GM19438 (cell line): Measurements from ENCODE around the gene SIGLEC12.
A peak's percentile ranks its signal among the peaks of the same experiment; 100 is the strongest.
"Not testable (repeated sequence)": the region's sequence is repeated elsewhere in the genome, so short reads cannot be mapped to it uniquely, and the experiment has no call there.

ENCODE experiments used
- ATAC-seq: cut with Tn5 transposase; IDR thresholded peaks from one replicate; pipeline ENCODE4 v1.9.1; 2021; ENCODE audit warnings: low read depth; ENCODE audit not compliant: unreplicated experiment

Gene SIGLEC12

DNA sequence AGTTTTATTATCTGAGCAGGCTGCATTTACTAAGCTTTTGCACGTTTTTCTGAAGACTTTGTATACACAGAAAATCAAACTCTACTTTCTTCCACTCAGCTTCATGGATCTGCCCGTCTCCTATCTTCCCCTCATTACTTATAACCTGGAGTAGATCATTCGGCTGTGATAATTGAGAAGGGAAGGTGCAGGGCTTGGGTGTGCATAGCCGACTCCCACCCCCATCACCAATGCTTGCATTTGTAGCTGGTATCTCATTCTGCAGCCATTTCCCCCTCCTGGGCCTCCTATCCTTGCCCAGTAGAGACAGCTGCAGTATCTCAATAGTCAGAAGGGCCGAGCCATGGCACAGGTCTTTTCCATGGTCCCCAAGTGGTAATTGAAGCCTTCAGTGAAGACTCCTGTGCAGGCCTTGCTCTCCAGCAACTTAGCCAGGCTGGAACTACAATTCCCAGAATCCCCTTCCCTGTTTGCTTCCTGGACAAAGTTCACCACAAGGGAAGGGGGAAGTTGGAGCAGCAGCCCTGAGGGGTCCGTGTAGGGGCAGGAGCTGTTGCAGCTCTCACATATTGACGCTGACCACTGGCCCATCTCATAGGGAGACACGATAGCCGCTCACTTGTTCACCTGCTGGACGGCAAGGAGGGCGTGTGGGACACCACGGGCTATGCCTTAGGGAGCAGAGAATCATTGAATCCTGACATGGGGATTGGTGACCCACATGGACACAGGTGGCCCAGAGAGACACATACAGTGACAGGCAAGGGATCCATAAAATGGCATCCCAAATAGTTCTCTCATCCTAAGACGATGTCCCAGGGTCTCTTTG, 41.2 kb downstream of the SIGLEC12 start:
- no peak for ATAC-seq

DNA sequence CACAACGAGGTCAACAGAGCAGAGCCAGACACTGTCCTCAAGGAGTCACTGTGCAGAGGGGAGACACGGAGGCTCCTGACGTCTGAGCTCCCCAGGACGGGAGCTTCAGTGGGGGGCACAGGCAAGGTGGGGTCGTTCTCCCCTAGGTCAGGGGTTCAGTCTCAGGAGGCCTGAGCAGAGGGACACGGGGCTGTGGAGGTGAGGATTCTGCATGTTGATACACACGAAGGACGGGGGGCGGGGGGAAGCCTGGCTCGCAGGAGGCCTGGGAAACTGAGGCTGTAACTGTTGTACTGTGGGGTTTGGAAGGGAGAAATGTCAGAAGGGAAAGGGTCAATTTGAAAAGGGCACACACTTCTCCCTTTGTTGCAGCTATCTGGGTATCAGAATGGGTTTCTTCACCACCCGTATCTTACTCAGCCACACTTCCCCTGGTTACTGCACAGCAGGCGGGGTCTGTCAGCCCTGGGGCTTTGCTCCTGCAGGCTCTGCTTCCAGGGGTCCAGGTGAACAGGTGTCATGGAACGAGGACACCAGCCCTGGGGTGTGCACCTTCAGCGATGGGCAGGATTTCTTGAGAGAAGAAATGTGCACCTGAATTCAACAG, 42.6 kb downstream of the SIGLEC12 start:
- no peak for ATAC-seq

- no peak for ATAC-seq
These were observed 43.5 kb downstream of the SIGLEC12 start, which contains the start of gene SIGLEC8 for GRCh38 chr19:51458051-51458645. SIGLEC8 (minus strand) TSS chr19:51458454; CDS start chr19:51458387, 67 bp downstream.

- no peak for ATAC-seq
These were observed 44.1 kb downstream of the SIGLEC12 start for GRCh38 chr19:51457351-51458013.

GRCh38 chr19:51456541-51457290, 44.9 kb downstream of the SIGLEC12 start:
- ATAC-seq: no peak

DNA sequence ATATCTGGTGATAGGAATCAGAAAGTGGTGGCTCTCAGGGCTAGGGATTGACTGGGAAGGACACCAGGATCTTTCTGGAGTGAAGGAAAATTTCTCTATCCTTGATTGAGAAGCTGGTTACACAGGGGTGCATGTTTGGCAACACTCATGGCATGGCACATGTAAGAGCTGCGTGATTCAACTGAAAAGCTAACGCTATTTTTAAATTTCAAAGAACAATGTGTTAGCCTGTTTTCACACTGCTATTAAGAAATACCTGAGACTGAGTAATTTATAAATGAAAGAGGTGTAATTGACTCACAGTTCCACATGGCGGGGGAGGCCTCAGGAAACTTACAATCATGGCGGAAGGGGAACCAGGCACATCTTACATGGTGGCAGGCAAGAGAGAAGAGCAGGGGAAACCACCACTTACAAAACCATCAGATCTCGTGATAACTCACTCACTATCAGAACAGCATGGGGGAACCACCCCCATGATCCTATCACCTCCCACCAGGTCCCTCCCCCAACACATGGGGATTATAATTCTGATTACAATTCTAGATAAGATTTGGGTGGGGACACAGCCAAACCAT, 50.8 kb downstream of the SIGLEC12 start:
- ATAC-seq: no peak

DNA sequence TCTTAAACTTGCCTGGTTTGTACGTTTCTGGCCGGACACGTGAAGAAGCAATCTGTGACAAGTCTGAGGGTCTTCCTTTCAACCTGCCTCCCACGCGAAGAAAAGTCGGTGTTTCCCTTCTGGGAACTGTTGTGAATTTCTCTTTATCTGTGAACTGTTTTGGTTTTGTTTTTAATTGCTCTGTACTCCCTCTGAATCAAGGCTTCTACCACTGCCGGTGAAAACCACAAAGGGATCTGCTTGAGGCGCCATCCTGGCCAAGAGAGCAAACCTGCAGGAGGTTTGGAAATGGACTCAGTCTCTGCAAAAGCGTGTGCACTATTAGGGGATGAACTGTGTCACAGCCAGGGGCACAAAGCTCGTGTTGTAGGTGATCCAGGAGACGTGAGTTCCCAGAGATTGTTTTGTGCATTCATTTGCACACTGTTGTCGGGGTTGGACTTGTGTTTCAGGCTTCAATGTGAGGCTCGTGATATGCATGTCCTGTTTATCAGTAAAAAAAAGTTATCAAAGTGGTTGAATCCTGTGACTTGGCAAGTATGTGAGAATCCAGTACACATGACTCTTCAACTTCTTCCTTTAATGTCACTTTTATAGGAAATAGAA, 53.1 kb downstream of the SIGLEC12 start:
- no peak for ATAC-seq

DNA sequence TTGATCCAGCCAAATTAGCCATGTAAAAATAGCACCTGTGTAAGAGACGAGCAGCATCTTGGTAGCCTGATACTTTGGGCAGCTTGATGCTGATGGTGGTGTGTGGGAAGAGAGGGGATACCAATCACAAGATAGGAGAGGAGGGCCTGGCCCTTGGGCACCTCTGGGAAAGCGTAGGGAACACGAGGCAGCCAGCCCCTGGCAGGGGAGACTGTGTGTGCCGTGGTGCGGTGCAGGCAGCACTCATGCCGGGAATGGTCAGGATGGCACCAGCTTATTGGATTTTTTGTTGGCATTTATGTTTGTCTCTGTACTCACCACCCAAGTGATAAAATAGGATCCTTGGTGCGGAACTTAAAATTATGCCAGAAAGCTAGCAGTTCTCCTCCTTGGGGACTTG, 53.6 kb downstream of the SIGLEC12 start:
- ATAC-seq: no peak

DNA sequence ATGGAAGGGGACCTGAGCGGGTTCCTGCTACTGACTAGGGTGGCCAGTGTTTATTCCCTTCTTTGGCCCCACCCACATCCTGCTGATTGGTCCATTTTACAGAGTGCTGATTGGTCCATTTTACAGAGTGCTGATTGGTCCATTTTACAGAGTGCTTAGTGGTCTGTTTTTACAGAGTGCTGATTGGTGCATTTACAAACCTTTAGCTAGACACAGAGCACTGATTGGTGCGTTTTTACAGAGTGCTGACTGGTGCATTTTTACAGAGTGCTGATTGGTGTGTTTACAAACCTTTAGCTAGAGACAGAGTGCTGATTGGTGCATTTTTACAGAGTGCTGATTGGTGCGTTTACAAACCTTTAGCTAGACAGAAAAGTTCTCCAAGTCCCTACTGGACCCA, 54.1 kb downstream of the SIGLEC12 start:
- ATAC-seq: not testable (repeated sequence)

DNA sequence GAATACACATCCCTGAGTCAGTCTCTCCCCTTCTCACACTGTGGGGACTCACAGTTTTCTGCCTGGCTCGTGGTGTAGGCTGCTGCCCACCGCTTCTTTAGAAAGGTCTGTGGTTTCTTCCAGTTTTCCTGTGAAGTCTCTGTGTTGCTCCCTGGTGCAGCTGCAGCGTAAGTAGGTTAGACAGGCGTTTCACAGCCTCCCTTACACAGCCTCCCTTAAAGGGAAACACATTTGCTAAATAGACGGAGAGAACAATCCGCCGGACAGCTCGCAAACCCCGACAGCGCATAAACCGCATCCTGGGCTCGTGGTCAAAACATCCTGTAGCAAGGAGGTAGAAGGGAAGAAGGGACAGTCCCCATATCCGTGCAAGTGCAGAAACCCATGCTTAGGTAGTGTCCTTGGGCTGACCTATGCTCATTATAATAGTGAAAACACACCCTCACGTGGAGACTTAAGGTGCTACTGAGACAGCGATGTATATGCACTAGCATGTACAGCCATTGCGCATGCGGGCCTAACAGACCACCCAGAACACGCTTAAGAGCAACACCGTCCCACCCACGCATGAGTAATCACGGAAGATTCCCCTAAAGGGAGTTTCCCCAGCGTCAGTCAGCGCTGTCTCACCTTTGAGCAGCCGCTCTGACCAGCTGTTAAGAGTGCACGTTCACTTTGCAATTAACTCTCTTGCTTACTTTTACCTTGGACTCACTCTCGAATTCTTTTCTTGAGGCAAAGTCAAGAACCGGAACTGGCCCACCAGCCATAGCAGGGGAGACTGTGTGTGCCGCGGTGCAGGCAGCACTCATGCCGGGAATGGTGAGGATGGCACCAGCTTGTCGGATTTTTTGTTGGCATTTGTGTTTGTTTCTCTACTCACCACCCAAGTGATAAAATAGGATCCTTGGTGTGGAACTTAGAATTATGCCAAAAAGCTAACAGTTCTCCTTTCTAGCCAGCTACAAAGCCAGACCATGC, 59.9 kb downstream of the SIGLEC12 start:
- ATAC-seq: peak; percentile 87
